A172 (cell line): ENCODE measurements around the gene HK3. TPM values are rescaled to one million over a fixed set of nuclear protein-coding genes. Genes with fewer than 3 reads are reported as not detected.

Source experiments
- total RNA-seq: library from RNA; depleted of rRNA; stranded (reverse); fragments of >200 nt; shearing (Covaris generic); gene quantifications from 2 replicates; pipeline ENCODE4 v1.2.3, GENCODE V29; 2014; rRNA removed

Gene HK3
- total RNA-seq, 1 experiment from 2014 or later: not detected

Other genes starting within 250 kb of the HK3 start
- 2.9 and 3.4 TPM in 2 replicates for gene UNC5A, start 88.8 kb downstream of the HK3 start, total RNA-seq
- gene UIMC1, start 107.4 kb upstream of the HK3 start, total RNA-seq: 42.9 and 43.9 TPM in 2 replicates
- gene ZNF346, start 123.3 kb upstream of the HK3 start, total RNA-seq: 17.6 and 21.1 TPM in 2 replicates
- gene FGFR4, start 187.6 kb upstream of the HK3 start, total RNA-seq: 9.1 and 10.7 TPM in 2 replicates
- gene NSD1, start 234.4 kb upstream of the HK3 start, total RNA-seq: 39.9 and 48.6 TPM in 2 replicates